Measurements from ENCODE around the gene TMEM242. TPM values are rescaled to one million over a fixed set of nuclear protein-coding genes. Genes with fewer than 3 reads are reported as not detected.

TMEM242 gene
- polyA plus RNA-seq, 2 of the 4 experiments (the other 2 are of a cell fraction) = 5.3 to 7.4 TPM

DNA sequence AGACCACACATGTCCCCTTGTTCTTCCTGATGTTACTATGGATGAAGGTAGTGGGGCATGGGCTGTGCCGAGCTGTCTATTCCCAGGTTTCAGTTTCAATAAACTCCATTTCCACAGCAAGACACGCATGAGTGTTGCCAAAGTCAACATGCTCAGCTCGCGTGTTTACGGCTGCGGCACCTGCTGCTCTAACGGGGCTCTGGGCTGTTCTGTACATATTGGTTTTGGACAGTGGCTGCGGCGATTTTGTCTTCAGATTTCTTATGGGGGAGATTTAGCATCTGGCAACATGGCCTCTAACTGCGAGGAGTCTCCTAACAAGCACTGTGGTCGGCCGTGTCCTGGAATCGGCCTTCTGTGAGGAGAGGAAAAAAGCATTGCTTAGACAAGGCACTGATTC is 58.6 kb downstream of the TMEM242 start (continued):
- TF ChIP-seq ZFP36 (IDR thresholded peaks at IDR 0.05; ENCODE audit: borderline replicate concordance, partially characterized antibody) = no peak

DNA sequence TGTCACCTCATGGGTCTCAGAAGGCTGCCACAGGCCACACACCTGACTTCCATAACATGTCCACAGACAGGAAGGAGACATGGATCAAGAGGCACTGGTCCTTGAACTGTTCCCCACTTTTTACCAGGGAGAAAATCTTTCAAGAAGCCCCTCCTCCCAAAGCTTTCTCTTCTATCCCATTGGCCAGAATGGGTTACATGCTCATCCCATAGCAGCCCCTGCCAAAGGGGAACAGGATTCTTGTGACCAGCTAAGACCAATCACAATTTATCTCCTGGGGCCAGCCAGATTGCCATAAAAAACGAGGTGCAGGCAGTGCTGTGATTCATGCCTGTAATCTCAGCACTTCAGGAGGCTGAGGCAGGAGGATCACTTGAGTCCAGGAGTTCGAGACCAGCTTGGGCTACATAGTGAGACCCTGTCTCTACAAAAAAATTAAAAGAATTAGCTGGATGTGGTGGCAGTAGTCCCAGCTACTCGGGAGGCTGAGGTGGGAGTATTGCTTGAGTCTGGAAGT is 59.4 kb downstream of the TMEM242 start:
- H3K9me3 ChIP-seq = no peaks in the 10 kb centered on the region
- H3K27ac ChIP-seq = no peak overlapping the region
- ATAC-seq = no peak
- no peak overlapping the region for H3K4me2 ChIP-seq
- FAIRE-seq = no peak
- H3K4me3 ChIP-seq = no peak overlapping the region
- CTCF ChIA-PET = interaction anchor here (0.8 to 2.7 kb wide), 3 partner anchors 8 to 60 kb away, joined by 3 to 8 read pairs (median 8); no protein-coding TSS in a partner anchor
- TF ChIP-seq MYC (IDR thresholded peaks at IDR 0.05; ENCODE audit: borderline replicate concordance, low read length) (no peak), ZSCAN20 (CRISPR knock-in tag; IDR thresholded peaks at IDR 0.05) (no peak), POLR2AphosphoS2 (conservative IDR thresholded peaks at IDR 0.05; ENCODE audit: low read length) (no peak), FOSB (CRISPR knock-in tag; IDR thresholded peaks at IDR 0.05) (no peak), CHD2 (IDR thresholded peaks at IDR 0.05; ENCODE audit: low read length, partially characterized antibody) (no peak), GATA3 (IDR thresholded peaks at IDR 0.05; ENCODE audit: borderline replicate concordance) (no peak), MAZ (IDR thresholded peaks at IDR 0.05; ENCODE audit: borderline replicate concordance, low read depth, low read length) (no peak), EHF (CRISPR knock-in tag; IDR thresholded peaks at IDR 0.05) (no peak), RFX5 (IDR thresholded peaks at IDR 0.05) (no peak), ESRRA (IDR thresholded peaks at IDR 0.05; ENCODE audit: borderline replicate concordance, low read length) (no peak)
- TF ChIP-seq, protein P1, sequence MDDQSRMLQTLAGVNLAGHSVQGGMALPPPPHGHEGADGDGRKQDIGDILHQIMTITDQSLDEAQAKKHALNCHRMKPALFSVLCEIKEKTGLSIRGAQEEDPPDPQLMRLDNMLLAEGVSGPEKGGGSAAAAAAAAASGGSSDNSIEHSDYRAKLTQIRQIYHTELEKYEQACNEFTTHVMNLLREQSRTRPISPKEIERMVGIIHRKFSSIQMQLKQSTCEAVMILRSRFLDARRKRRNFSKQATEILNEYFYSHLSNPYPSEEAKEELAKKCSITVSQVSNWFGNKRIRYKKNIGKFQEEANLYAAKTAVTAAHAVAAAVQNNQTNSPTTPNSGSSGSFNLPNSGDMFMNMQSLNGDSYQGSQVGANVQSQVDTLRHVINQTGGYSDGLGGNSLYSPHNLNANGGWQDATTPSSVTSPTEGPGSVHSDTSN (IDR thresholded peaks at IDR 0.05) = no peak
- TF ChIP-seq, protein P2, sequence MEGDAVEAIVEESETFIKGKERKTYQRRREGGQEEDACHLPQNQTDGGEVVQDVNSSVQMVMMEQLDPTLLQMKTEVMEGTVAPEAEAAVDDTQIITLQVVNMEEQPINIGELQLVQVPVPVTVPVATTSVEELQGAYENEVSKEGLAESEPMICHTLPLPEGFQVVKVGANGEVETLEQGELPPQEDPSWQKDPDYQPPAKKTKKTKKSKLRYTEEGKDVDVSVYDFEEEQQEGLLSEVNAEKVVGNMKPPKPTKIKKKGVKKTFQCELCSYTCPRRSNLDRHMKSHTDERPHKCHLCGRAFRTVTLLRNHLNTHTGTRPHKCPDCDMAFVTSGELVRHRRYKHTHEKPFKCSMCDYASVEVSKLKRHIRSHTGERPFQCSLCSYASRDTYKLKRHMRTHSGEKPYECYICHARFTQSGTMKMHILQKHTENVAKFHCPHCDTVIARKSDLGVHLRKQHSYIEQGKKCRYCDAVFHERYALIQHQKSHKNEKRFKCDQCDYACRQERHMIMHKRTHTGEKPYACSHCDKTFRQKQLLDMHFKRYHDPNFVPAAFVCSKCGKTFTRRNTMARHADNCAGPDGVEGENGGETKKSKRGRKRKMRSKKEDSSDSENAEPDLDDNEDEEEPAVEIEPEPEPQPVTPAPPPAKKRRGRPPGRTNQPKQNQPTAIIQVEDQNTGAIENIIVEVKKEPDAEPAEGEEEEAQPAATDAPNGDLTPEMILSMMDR (IDR thresholded peaks at IDR 0.05) = no peak
- TF ChIP-seq, protein P3, sequence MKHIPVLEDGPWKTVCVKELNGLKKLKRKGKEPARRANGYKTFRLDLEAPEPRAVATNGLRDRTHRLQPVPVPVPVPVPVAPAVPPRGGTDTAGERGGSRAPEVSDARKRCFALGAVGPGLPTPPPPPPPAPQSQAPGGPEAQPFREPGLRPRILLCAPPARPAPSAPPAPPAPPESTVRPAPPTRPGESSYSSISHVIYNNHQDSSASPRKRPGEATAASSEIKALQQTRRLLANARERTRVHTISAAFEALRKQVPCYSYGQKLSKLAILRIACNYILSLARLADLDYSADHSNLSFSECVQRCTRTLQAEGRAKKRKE (CRISPR knock-in tag; IDR thresholded peaks at IDR 0.05; ENCODE audit: low read depth) = no peak
- TF ChIP-seq, protein P4, sequence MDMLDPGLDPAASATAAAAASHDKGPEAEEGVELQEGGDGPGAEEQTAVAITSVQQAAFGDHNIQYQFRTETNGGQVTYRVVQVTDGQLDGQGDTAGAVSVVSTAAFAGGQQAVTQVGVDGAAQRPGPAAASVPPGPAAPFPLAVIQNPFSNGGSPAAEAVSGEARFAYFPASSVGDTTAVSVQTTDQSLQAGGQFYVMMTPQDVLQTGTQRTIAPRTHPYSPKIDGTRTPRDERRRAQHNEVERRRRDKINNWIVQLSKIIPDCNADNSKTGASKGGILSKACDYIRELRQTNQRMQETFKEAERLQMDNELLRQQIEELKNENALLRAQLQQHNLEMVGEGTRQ (IDR thresholded peaks at IDR 0.05) = no peak
- TF ChIP-seq, protein P5, sequence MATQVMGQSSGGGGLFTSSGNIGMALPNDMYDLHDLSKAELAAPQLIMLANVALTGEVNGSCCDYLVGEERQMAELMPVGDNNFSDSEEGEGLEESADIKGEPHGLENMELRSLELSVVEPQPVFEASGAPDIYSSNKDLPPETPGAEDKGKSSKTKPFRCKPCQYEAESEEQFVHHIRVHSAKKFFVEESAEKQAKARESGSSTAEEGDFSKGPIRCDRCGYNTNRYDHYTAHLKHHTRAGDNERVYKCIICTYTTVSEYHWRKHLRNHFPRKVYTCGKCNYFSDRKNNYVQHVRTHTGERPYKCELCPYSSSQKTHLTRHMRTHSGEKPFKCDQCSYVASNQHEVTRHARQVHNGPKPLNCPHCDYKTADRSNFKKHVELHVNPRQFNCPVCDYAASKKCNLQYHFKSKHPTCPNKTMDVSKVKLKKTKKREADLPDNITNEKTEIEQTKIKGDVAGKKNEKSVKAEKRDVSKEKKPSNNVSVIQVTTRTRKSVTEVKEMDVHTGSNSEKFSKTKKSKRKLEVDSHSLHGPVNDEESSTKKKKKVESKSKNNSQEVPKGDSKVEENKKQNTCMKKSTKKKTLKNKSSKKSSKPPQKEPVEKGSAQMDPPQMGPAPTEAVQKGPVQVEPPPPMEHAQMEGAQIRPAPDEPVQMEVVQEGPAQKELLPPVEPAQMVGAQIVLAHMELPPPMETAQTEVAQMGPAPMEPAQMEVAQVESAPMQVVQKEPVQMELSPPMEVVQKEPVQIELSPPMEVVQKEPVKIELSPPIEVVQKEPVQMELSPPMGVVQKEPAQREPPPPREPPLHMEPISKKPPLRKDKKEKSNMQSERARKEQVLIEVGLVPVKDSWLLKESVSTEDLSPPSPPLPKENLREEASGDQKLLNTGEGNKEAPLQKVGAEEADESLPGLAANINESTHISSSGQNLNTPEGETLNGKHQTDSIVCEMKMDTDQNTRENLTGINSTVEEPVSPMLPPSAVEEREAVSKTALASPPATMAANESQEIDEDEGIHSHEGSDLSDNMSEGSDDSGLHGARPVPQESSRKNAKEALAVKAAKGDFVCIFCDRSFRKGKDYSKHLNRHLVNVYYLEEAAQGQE (IDR thresholded peaks at IDR 0.05) = no peak
- H3K4me1 ChIP-seq = no peaks in the 10 kb centered on the region
- POLR2A ChIA-PET = no interaction called here
- DNase-seq (ENCODE audit: low read depth in 1 of 2, low spot score in 1 of 2) = no peak
- 23% methylated on average over 3 of the region's 3 CpGs for WGBS (ENCODE audit: missing lambda C conversion rate)

All from A549 (cell line).